ENCODE measurements around the gene DMPK.
"Not testable (repeated sequence)": the region's sequence is repeated elsewhere in the genome, so short reads cannot be mapped to it uniquely, and the experiment has no call there.

Gene DMPK

DNA sequence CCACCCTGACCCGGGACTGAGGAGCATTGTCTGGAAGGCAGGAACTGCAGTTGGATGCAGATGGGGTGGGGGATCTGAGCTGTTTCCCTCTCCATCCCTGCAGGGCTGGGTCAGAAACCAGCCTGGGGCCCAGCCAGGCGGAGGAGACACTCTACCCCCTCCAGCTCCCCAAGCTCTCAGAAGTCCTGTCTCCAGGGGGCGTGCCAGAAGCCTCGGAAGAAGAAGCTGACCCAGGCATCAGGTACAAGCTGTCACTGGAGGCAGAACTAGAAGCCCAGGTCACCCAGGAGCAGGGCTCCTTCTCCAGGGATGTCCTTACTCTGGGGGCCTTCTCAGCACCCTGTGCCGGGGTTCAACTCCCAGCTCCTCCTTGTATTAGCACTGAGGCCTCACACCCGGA, 28.7 kb downstream of the DMPK start:
- DNase-seq (ENCODE audit: extremely low read depth, low read depth), result no peak
- TF ChIP-seq, protein P1, sequence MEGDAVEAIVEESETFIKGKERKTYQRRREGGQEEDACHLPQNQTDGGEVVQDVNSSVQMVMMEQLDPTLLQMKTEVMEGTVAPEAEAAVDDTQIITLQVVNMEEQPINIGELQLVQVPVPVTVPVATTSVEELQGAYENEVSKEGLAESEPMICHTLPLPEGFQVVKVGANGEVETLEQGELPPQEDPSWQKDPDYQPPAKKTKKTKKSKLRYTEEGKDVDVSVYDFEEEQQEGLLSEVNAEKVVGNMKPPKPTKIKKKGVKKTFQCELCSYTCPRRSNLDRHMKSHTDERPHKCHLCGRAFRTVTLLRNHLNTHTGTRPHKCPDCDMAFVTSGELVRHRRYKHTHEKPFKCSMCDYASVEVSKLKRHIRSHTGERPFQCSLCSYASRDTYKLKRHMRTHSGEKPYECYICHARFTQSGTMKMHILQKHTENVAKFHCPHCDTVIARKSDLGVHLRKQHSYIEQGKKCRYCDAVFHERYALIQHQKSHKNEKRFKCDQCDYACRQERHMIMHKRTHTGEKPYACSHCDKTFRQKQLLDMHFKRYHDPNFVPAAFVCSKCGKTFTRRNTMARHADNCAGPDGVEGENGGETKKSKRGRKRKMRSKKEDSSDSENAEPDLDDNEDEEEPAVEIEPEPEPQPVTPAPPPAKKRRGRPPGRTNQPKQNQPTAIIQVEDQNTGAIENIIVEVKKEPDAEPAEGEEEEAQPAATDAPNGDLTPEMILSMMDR (IDR thresholded peaks at IDR 0.05; ENCODE audit: low read depth, low read length), result no peak

DNA sequence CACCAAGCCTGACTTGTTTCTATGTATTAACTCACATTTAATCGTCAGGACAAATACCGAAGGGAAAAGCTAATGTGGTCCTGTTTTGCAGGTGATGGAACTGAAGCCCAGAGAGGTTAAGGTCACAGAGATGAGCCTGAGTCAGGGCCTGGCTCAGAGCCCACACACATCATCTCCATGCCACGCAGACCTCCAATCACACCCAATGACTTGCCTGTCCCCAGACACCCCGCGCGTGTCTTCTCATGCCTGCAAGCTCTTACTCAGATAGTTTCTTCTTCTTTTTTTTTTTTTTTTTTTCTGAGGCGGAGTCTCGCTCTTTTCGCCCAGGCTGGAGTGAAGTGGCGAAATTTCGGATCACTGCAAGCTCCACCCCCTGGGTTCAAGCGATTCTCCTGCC, 29.7 kb downstream of the DMPK start:
- TF ChIP-seq, protein P1 (IDR thresholded peaks at IDR 0.05; ENCODE audit: low read depth, low read length), result no peak
- no peak for DNase-seq (ENCODE audit: extremely low read depth, low read depth)

DNA sequence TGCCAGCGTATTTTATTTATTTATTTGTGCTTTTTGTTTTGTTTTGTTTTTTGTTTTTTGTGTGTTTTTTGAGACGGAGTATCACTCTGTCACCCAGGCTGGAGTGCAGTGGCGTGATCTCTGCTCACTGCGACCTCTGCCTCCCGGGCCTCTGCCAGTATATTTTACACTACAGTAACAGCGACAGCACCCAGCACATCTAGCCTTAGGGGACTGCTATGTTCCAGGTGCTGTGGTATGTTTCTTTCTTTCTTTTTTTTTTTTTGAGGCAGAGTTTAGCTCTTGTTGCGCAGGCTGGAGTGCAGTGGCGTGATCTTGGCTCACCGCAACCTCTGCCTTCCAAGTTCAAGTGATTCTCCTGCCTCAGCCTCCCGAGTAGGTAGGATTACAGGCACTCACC, 30.8 kb downstream of the DMPK start:
- DNase-seq (ENCODE audit: extremely low read depth, low read depth), result not testable (repeated sequence)

DNA sequence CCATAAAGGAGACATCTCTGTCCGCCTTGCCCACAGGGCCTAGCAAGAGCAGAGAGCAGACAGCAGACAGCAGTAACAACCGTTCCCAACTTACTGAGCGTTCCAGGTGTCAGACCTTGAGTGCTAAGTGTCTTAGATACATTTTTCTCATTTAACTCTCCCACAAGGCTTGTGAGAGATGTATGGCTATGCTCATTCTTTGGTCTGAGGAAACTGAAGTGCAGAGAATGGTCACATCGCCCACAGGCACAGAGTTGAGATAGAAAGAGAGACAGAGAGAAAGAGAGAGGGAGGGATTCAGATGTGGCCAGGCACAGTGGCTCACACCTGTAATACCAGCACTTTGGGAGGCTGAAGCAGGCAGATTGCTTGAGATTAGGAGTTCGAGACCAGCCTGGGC, 34.8 kb downstream of the DMPK start:
- TF ChIP-seq, protein P1 (IDR thresholded peaks at IDR 0.05; ENCODE audit: low read depth, low read length), result no peak
- no peak for DNase-seq (ENCODE audit: extremely low read depth, low read depth)

DNA sequence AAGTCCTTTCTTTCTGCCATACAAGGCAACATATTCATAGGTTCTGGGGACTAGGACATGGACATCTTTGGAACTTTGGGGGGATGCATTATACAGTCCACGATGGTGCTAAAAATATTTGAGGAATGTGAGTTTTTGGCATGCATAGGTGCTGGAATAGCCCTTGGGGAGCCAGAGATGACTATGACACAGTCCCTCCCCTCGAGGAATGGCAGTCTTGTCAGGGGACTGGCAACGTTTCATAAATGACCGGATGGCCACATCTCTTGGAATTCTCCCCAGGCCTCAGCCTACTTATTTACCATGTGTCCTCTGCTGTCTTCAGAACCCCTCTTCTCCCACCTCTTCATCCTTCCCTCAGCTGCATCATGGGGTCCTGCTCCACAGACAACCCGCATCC, 35.4 kb downstream of the DMPK start:
- DNase-seq (ENCODE audit: extremely low read depth, low read depth), result no peak

DNA sequence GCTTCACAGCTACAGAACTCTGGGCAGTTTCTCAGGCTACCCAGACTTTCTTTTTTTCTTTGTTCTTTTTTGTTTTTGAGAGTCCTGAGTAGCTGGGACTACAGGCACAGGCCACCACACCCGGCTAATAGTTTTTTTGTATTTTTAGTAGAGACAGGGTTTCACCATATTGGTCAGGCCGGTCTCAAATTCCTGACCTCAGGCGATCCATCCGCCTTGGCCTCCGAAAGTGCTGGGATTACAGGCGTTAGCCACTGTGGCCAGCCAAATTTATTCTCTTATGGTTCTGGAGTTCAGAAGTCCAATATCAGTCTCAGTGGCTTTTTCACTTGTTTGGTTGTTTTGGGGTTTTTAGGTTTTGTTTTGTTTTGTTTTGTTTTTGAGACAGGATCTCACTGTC, 36.7 kb downstream of the DMPK start:
- no peak for DNase-seq (ENCODE audit: extremely low read depth, low read depth)
- TF ChIP-seq, protein P1 (IDR thresholded peaks at IDR 0.05; ENCODE audit: low read depth, low read length), result no peak

More for the DNA sequence above, 35.4 kb downstream of the DMPK start:
- TF ChIP-seq, protein P1 (IDR thresholded peaks at IDR 0.05; ENCODE audit: low read depth, low read length), result no peak

DNA sequence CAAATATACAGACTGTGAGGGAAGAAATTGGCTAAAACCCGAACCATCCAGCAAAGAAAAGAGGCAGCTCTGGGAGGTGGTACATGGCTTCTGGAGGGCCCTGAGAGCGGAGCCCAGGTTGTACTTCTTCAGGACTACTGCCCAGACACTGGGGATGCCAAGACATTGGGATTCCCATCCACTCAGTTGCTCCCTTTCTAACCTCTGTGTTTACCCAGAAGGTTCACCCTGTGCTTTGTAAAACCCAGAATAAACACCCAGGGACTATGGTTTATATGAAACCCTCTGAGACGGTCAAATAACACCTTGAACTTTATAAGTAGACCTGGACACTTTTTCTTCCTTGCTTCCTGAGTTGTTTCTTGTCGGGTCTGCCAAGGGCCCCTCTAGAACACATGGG, 39.3 kb downstream of the DMPK start:
- no peak for DNase-seq (ENCODE audit: extremely low read depth, low read depth)
- TF ChIP-seq, protein P1 (IDR thresholded peaks at IDR 0.05; ENCODE audit: low read depth, low read length), result no peak

Data from AG09319 (cell line).